HEK293T (cell line): ENCODE measurements around the gene SELENOP.
A peak's percentile ranks its signal among the peaks of the same experiment; 100 is the strongest.

Experiments
- CTCF ChIA-PET: fragments of 350-600 bp; formaldehyde crosslinking; extraction: SDS; loops from one replicate; lab custom pipeline; 2021; ENCODE audit warnings: antibody characterized with exemption, inconsistent platforms; lab: Yijun Ruan, JAX
- POLR2A ChIA-PET: fragments of 350-600 bp; formaldehyde crosslinking; extraction: SDS; loops from one replicate; lab custom pipeline; 2020; ENCODE audit warnings: antibody characterized with exemption, inconsistent platforms; lab: Yijun Ruan, JAX
- DNase-seq: peaks from one replicate; pipeline ENCODE4 v3.0.0; 2012; ENCODE audit warnings: mixed read lengths; ENCODE audit errors: extremely low spot score
- ARNT ChIP-seq: fragments of 450-650 bp; IDR thresholded peaks from 2 replicates; pipeline ENCODE4 v1.6.1; 2017; ENCODE audit warnings: mild to moderate bottlenecking
- BHLHE40 ChIP-seq: fragments of 450-650 bp; IDR thresholded peaks from 2 replicates; pipeline ENCODE4 v1.6.1; 2016; ENCODE audit warnings: mild to moderate bottlenecking, moderate library complexity, borderline replicate concordance
- CTBP1 ChIP-seq: fragments of 450-650 bp; IDR thresholded peaks from 2 replicates; pipeline ENCODE4 v1.6.1; 2016; ENCODE audit warnings: borderline replicate concordance
- ELF4 ChIP-seq: fragments of 450-650 bp; IDR thresholded peaks from 2 replicates; pipeline ENCODE4 v1.6.1; 2017; ENCODE audit warnings: antibody characterized with exemption
- FOXA1 ChIP-seq: fragments of 450-650 bp; IDR thresholded peaks from 2 replicates; pipeline ENCODE4 v1.6.1; 2016; ENCODE audit warnings: mild to moderate bottlenecking
- FOXK2 ChIP-seq: fragments of 450-650 bp; IDR thresholded peaks from 2 replicates; pipeline ENCODE4 v1.6.1; 2016; ENCODE audit warnings: mild to moderate bottlenecking
- FOXM1 ChIP-seq: fragments of 450-650 bp; IDR thresholded peaks from 2 replicates; pipeline ENCODE4 v1.6.1; 2017; ENCODE audit warnings: mild to moderate bottlenecking, borderline replicate concordance
- HDGF ChIP-seq: fragments of 450-650 bp; IDR thresholded peaks from 2 replicates; pipeline ENCODE4 v1.6.1; 2017; ENCODE audit warnings: antibody characterized with exemption, borderline replicate concordance
- L3MBTL2 ChIP-seq: fragments of 450-650 bp; conservative IDR thresholded peaks from 2 replicates; pipeline ENCODE4 v1.6.1; 2016; ENCODE audit warnings: mild to moderate bottlenecking
- LEF1 ChIP-seq: fragments of 450-650 bp; IDR thresholded peaks from 2 replicates; pipeline ENCODE4 v1.6.1; 2017; ENCODE audit warnings: mild to moderate bottlenecking, borderline replicate concordance
- NFRKB ChIP-seq: fragments of 450-650 bp; IDR thresholded peaks from 2 replicates; pipeline ENCODE4 v1.6.1; 2016; ENCODE audit warnings: mild to moderate bottlenecking, moderate library complexity
- PKNOX1 ChIP-seq: fragments of 450-650 bp; IDR thresholded peaks from 2 replicates; pipeline ENCODE4 v1.6.1; 2016
- SP1 ChIP-seq: fragments of 450-650 bp; IDR thresholded peaks from 2 replicates; pipeline ENCODE4 v1.6.1; 2017
- TARDBP ChIP-seq: fragments of 450-650 bp; IDR thresholded peaks from 2 replicates; pipeline ENCODE4 v1.6.1; 2016
- ZNF384 ChIP-seq: fragments of 450-650 bp; IDR thresholded peaks from 2 replicates; pipeline ENCODE4 v1.6.1; 2016

Gene SELENOP

GRCh38 chr5:42811591-42812446 lies at the start of gene SELENOP:
SELENOP (minus strand) TSS chr5:42811892; CDS start chr5:42808353, 3,539 bp downstream.
- TF ChIP-seq BHLHE40, result 0 out of 2 replicates have a peak, but pooled peaks have one; percentile 38
- TF ChIP-seq ZNF384, result 0 out of 2 replicates have a peak, but pooled peaks have one; percentile 11
- no peak for TF ChIP-seq NFRKB
- TF ChIP-seq SP1, result no peak
- TF ChIP-seq ARNT, result no peak
- TF ChIP-seq L3MBTL2, result 0 out of 2 replicates have a peak, but pooled peaks have one; percentile 14
- TF ChIP-seq TARDBP, result no peak
- no peak for TF ChIP-seq HDGF
- TF ChIP-seq FOXK2, result peak; percentile 55; the same call in 1 of the 2 replicates
- DNase-seq, result peak; percentile 35
- ChIA-PET CTCF (interaction anchor here (0.6 to 1.2 kb wide), 2 partner anchors 46 to 78 kb away, joined by 3 read pairs; no protein-coding TSS in a partner anchor), POLR2A (interaction anchor here (1.4 to 1.5 kb wide), 2 partner anchors 44 to 389 kb away, joined by 3 read pairs; partner anchors contain the start of gene GHR)

- DNase-seq, result no peak
- CTCF ChIA-PET, result interaction anchor here (0.7 kb wide), 2 partner anchors 18 to 47 kb away, joined by 3 read pairs; partner anchors contain the start of gene SELENOP
- POLR2A ChIA-PET, result interaction anchor here (0.7 kb wide), 1 partner anchor 727 kb away, joined by 4 read pairs; no protein-coding TSS in a partner anchor
- TF ChIP-seq CTBP1, result no peak
- TF ChIP-seq FOXM1, result no peak
- no peak for TF ChIP-seq BHLHE40
- no peak for TF ChIP-seq FOXA1
- TF ChIP-seq ZNF384, result no peak
- TF ChIP-seq NFRKB, result no peak
- no peak for TF ChIP-seq FOXK2
- no peak for TF ChIP-seq ARNT
- no peak for TF ChIP-seq ELF4
- TF ChIP-seq L3MBTL2, result no peak
- TF ChIP-seq TARDBP, result no peak
- no peak for TF ChIP-seq HDGF
- TF ChIP-seq LEF1, result no peak
Observed at GRCh38 chr5:42858687-42859086, 47.0 kb upstream of the SELENOP start.

- ChIA-PET POLR2A (interaction anchor here (0.7 kb wide), 1 partner anchor 726 kb away, joined by 4 read pairs; no protein-coding TSS in a partner anchor), CTCF (interaction anchor here (0.7 kb wide), 2 partner anchors 18 to 47 kb away, joined by 3 read pairs; partner anchors contain the start of gene SELENOP)
- TF ChIP-seq ARNT (no peak), LEF1 (no peak), NFRKB (no peak), FOXM1 (no peak), ELF4 (no peak)
- DNase-seq, result no peak
Observed at GRCh38 chr5:42858031-42858643, 46.4 kb upstream of the SELENOP start.

- DNase-seq, result no peak
- CTCF ChIA-PET, result interaction anchor here (0.7 kb wide), 1 partner anchor 60 kb away, joined by 4 read pairs; no protein-coding TSS in a partner anchor
- POLR2A ChIA-PET, result no interaction called here
- TF ChIP-seq TARDBP, result no peak
- no peak for TF ChIP-seq FOXK2
- no peak for TF ChIP-seq CTBP1
- no peak for TF ChIP-seq BHLHE40
- TF ChIP-seq PKNOX1, result no peak
- no peak for TF ChIP-seq ELF4
- no peak for TF ChIP-seq ZNF384
Observed at GRCh38 chr5:42855811-42856210, 44.1 kb upstream of the SELENOP start.

- POLR2A ChIA-PET, result interaction anchor here (0.8 kb wide), 1 partner anchor 186 kb away, joined by 3 read pairs; no protein-coding TSS in a partner anchor
Observed at GRCh38 chr5:42855386-42855785, 43.7 kb upstream of the SELENOP start.

GRCh38 chr5:42854795-42855194 lies 43.1 kb upstream of the SELENOP start:
- CTCF ChIA-PET, result no interaction called here
- TF ChIP-seq FOXM1 (no peak), FOXA1 (no peak), ELF4 (no peak), ZNF384 (no peak), L3MBTL2 (no peak), HDGF (no peak), CTBP1 (no peak), ARNT (no peak), SP1 (no peak), FOXK2 (no peak), BHLHE40 (no peak), PKNOX1 (no peak), LEF1 (no peak), TARDBP (no peak)
- POLR2A ChIA-PET, result interaction anchor here (0.8 kb wide), 1 partner anchor 186 kb away, joined by 3 read pairs; no protein-coding TSS in a partner anchor
- no peak for DNase-seq

More at GRCh38 chr5:42855386-42855785, 43.7 kb upstream of the SELENOP start:
- CTCF ChIA-PET, result interaction anchor here (0.7 kb wide), 1 partner anchor 60 kb away, joined by 4 read pairs; no protein-coding TSS in a partner anchor
- TF ChIP-seq ARNT, result no peak
- no peak for DNase-seq
